ENCODE data around the gene ZNF556.
A peak's percentile ranks its signal among the peaks of the same experiment; 100 is the strongest.

- peak in 1 of 2 donors; percentile 63 for TF ChIP-seq POLR2AphosphoS5 (IDR thresholded peaks at IDR 0.05; ENCODE audit: insufficient read depth in 1 of 2, low read depth in 1 of 2)
- TF ChIP-seq POLR2A (IDR thresholded peaks at IDR 0.05): no peak
Measured at GRCh38 chr19:2887391-2887914, 20.3 kb downstream of the ZNF556 start.

Measured in vagina (tissue), 2 donors.